GM21825 (cell line): ENCODE measurements around the gene CCL24.
"Not testable (repeated sequence)": the region's sequence is repeated elsewhere in the genome, so short reads cannot be mapped to it uniquely, and the experiment has no call there.

Source experiments
- ATAC-seq: cut with Tn5 transposase; IDR thresholded peaks from one replicate; pipeline ENCODE4 v1.9.1; 2021; ENCODE audit warnings: mild to moderate bottlenecking, moderate library complexity; ENCODE audit not compliant: unreplicated experiment

The CCL24 gene

GRCh38 chr7:75820688-75821087 lies 7.1 kb upstream of the CCL24 start:
- no peak for ATAC-seq

DNA sequence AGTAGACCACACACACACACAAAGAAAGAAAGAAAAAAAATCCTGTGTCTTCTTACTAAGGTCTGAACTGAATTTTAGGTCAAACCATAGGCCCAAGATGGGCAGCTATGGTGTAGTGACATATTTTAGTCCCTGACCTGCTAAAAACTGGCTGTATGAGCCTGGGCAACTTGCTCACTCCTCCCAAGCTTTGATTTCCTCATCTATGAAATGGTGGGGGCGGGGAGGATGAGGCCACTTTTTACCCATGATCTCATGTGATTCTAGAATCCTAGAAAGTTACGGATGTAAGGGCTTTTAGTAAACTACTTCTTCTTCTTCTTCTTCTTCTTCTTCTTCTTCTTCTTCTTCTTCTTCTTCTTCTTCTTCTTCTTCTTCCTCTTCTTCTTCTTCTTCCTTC lies 6.1 kb upstream of the CCL24 start:
- ATAC-seq, result no peak

GRCh38 chr7:75818472-75818871 lies 4.9 kb upstream of the CCL24 start:
- ATAC-seq, result no peak

DNA sequence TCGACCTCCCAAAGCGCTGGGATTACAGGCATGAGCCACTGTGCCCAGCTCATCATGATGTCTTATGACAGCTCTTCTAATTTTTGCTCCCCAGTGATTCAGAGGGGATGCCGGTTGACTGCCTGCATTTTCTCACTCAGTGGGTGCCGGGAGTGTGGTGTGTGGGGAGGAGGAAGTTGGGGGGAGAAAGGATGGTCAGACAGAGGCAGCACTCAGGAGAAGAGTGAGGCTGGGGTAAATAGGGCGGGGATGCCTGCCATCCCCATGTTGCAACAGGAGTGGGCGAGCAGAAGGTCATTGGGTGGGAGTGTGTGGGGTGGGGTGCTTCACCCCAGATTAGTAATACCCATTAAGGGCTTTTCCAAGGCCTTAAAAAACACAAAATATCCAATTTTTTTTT lies 3.5 kb upstream of the CCL24 start:
- no peak for ATAC-seq

- no peak for ATAC-seq
Measured at GRCh38 chr7:75815418-75816064, 1.9 kb upstream of the CCL24 start.

DNA sequence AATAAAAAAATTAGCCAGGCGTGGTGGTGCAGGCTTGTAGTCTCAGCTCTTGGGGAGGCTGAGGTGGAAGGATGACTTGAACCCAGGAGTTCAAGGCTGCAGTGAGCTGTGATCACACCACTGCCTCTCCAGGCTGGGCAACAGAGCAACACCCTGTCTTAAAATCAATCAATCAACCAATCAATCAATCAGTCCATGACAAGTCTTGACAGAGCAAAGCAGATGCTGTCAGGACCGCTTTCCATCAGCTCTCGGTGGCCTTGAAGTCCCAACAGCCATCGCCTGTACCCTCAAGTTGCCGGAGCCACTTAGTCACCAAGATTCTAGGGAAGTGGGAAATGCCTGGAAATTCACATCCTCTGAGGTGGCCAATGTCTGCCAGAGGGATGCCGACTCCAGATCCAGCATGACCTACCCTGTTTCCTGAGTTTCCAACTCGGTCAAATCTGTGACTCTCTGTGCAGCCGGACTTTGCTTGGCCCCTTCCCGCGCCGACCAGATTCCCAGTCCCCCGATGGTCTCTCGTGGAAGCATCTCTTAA lies 871 bp upstream of the CCL24 start:
- no peak for ATAC-seq

DNA sequence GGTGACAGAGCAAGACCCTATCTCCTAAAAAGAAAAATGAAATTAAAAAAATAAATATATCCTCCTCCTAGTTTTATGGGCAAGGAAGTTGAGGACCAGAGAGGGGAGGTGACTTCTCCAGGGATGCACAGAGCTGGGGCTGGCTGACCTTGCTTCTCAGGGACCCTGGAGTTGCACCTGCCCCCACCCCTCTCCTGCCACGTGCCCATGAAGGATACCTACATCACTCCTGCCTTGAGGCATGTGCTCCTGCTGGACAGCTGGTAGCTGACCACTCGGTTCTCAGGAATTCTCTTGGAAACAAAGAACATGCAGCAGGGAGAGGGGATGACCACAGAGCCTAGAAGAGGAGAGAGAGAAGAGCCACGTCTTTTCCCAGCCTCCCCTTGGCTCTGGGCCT lies 522 bp downstream of the CCL24 start:
- ATAC-seq, result no peak

DNA sequence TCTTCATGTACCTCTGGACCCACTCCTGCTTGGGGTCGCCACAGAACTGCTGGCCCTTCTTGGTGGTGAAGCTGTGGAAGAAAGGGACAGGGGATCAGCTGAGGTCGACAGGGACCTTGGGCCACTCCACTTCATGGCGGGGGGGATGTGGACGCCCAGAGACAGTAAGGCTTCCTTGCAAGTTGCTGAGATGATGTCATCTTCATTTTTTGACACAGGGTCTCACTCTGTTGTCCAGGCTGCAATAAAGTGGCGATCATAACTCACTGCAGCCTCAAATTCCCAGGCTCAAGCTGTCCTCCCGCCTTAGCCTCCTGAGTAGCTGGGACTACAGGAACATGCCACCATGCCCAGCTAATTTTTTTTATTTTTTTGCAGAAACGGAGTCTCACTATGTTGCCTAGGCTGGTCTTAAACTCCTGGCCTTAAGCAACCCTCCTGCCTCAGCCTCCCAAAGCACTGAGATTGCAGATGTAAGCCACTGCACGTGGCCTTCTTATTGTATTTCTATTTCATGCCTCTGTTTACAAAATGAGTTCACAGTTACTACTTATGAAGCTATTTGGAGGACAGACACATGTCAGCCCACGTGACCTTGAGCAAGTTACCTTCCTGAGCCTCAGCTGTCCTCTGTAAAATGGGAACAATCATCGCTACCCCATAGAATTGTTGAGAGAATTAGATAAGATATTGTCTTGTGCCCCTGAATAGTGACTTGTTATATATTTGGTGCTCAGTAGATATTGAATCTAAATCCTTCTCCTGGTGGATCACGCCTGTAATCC lies 1.5 kb downstream of the CCL24 start:
- no peak for ATAC-seq

- ATAC-seq, result no peak
Measured at GRCh38 chr7:75809396-75809795, 4.2 kb downstream of the CCL24 start.

DNA sequence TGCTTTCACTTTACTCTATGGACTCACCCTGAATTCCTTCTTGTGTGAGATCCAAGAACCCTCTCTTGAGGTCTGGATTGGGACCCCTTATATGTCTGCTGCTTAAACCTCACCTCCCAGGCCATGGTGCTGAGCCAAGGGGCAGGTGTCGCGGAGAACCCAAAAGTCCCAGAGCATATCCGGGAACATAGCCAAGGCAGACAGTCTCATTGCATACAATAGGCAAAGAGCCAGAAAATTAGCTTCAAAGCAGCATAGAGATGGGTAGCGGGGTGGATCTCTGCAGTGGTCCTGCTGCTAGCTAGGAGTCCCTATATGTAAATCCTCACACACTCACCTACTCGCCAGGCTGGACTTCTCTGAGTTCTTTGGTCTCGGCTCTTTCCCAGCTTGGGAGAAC lies 5.5 kb downstream of the CCL24 start:
- no peak for ATAC-seq

DNA sequence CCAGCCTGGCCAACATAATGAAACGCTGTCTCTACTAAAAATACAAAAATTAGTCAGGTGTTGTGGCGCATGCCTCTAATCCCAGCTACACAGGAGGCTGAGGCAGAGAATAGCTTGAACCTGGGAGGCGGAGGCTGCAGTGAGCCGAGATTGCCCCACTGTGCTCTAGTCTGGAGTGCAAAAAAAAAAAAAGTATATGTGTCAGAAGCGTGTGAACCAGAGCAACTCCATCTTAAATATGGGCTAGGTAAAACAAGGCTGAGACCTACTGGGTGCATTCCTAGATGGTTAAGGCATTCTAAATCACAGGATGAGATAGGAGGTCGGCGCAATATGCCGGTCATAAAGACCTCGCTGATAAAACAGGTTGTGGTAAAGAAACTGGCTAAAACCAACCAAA lies 6.2 kb downstream of the CCL24 start:
- ATAC-seq, result no peak

- ATAC-seq, result no peak
Measured at GRCh38 chr7:75806560-75807307, 6.9 kb downstream of the CCL24 start.

DNA sequence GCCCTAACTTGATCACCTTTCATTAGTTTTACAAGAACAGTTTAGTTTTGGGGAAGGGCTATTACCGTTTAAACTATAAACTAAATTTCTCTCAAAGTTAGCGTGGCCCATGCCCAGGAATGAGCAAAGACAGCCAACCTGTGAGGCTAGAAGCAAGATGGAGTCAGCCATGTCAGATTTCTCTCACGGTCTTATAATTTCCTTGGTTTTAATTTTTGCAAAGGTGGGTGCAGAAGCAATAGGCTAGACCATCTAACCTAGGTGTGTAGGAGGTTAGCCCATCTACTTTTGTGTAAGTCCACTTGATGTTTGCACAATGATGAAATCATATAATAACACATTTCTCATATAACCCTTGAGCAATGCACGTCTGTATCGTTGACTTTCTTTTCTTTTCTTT lies 8.9 kb downstream of the CCL24 start:
- no peak for ATAC-seq

GRCh38 chr7:75804004-75804403 lies 9.6 kb downstream of the CCL24 start:
- ATAC-seq, result no peak

- no peak for ATAC-seq
Measured at GRCh38 chr7:75802552-75802821, 11.1 kb downstream of the CCL24 start.

DNA sequence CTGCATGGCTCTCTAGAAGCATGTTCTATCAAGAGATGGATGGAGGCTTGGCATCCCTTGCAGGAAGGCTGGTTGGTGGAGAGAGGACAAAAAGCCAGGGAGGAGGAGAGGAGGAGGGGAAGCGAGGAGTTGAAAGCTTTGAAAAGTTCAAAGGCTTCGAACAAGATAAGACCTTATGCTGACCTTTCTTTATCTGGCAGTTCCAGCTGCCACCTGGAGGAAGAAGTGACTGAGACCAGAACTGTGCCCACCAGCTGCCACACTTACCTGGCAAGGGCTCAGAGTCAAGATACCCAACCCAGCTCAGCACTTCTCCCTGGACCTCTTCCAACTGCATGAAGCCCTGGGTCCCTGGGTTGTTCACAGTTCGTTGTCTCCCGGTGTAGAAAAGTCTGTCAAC lies 14.8 kb downstream of the CCL24 start:
- no peak for ATAC-seq

- no peak for ATAC-seq
Measured at GRCh38 chr7:75796420-75796819, 17.2 kb downstream of the CCL24 start.

- no peak for ATAC-seq
Measured at GRCh38 chr7:75795831-75796285, 17.7 kb downstream of the CCL24 start.

DNA sequence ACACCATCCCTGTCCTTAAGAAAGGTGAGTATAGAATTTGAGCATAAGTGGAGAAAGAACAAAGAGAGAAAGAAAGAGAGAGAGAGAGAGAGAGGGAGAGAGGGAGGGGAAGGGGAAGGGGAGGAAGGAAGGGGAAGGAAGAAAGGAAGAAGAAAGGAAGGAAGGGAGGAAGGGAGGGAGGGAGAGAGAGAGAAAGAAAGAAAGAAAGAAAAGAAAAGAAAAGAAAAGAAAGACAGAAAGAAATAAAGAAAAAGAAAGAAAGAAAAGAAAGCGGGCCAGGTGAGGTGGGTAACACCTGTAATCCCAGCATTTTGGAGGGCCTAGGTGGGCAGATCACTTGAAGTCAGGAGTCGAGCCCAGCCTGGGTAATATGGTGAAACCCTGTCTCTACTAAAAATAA lies 19.9 kb downstream of the CCL24 start:
- no peak for ATAC-seq

GRCh38 chr7:75792567-75792966 lies 21.0 kb downstream of the CCL24 start:
- not testable (repeated sequence) for ATAC-seq

DNA sequence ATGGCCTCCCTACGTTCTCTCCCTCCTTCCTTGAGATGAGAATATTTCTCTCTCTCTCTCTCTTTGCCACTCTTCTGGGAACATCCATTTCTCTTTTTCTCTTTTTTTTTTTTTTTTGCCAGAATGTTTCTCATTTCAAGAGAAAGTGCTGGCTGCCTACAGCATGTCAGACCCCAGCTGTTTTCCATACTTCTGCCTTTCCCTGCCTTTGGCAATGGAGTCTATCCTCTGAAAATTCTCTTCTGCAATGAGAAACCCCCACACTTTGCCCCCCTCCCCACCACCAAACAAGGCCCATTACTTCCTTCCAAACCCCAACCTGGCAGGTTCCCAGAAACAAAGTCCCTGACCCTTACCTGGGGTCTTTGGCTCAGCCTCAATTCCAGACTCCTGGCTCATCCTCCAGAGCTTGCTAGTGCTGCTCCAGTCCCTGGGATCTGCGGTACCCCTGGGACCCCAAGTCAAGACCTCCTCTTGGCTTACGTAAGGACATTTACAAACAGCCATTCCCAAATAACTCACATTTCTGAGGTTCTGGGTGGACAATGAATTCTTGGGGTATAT lies 24.2 kb downstream of the CCL24 start:
- no peak for ATAC-seq
